Spleen (tissue), 11 donors: ENCODE data around the gene CMIP. TPM values are rescaled to one million over a fixed set of nuclear protein-coding genes. Genes with fewer than 3 reads are reported as not detected.

Experiments used
- DNase-seq: peaks from one replicate; pipeline ENCODE4 v3.0.0-alpha.2; 2020
- H3K27ac ChIP-seq, 8 donors: fragments of 200-600 bp; sonication (generic) in 7 of 8; 1 replicate in 4 of 8; 2 replicates in 4 of 8; pipeline versions ENCODE4 v1.5.0 to v1.8.0; 2016 to 2021; ENCODE audit warnings: inconsistent platforms in 4 of 8, mild to moderate bottlenecking in 4 of 8, moderate library complexity in 1 of 8
- H3K27me3 ChIP-seq, 7 donors: fragments of 200-600 bp; sonication (generic) in 6 of 7; replicated peaks in 1 of 7; 1 replicate in 4 of 7; 2 replicates in 3 of 7; pipeline versions ENCODE4 v1.5.0 to v1.8.0; 2016 to 2021; ENCODE audit warnings: inconsistent platforms in 3 of 7, mild to moderate bottlenecking in 1 of 7
- H3K36me3 ChIP-seq, 6 donors: fragments of 200-600 bp; sonication (generic) in 5 of 6; 1 replicate in 4 of 6; 2 replicates in 2 of 6; pipeline versions ENCODE4 v1.5.0 to v1.8.0; 2016 to 2021; ENCODE audit warnings: inconsistent platforms in 2 of 6
- H3K4me1 ChIP-seq, 6 donors: fragments of 200-600 bp; sonication (generic) in 5 of 6; 1 replicate in 3 of 6; 2 replicates in 3 of 6; pipeline versions ENCODE4 v1.5.0 to v1.8.0; 2016 to 2021; ENCODE audit warnings: inconsistent platforms in 3 of 6
- H3K4me3 ChIP-seq, 8 donors: fragments of 200-600 bp; sonication (generic) in 7 of 8; 1 replicate in 4 of 8; 2 replicates in 4 of 8; pipeline versions ENCODE4 v1.5.0 to v1.8.0; 2016 to 2021; ENCODE audit warnings: inconsistent platforms in 4 of 8, mild to moderate bottlenecking in 4 of 8, moderate library complexity in 2 of 8
- H3K9me3 ChIP-seq, 8 donors: fragments of 200-600 bp; sonication (generic) in 7 of 8; 1 replicate in 4 of 8; 2 replicates in 4 of 8; pipeline versions ENCODE4 v1.5.0 to v1.8.0; 2016 to 2021; ENCODE audit warnings: inconsistent platforms in 4 of 8
- POLR2A ChIP-seq, 3 donors: fragments of 450-650 bp; IDR thresholded peaks; one replicate each; pipeline ENCODE4 v1.5.1; 2017; ENCODE audit warnings: antibody characterized with exemption in 3 of 3, mild to moderate bottlenecking in 1 of 3
- POLR2AphosphoS5 ChIP-seq, 3 donors: sonication (generic); formaldehyde crosslinking; IDR thresholded peaks; one replicate each; pipeline ENCODE4 v1.5.1; 2017; ENCODE audit warnings: antibody characterized with exemption in 3 of 3
- WGBS, 5 donors: extraction: QIAGEN DNeasy Blood & Tissue Kit in 3 of 5; methylation state at CpG; one replicate each; pipeline versions ENCODE4 v1.1.5 to v1.1.7; 2013 to 2018; 5-methylcytosine and 5-hydroxymethylcytosine counted together
- intact Hi-C: fragments of 100-400 bp; cut with DNase I; formaldehyde crosslinking; loops from one replicate; pipeline ENCODE4 v1.15.0; 2023; ENCODE audit warnings: low total_unique reads
- polyA plus RNA-seq, 3 donors: library from polyadenylated mRNA; stranded (reverse); fragments of 200-250 nt; gene quantifications; one replicate each; pipeline ENCODE4 v1.2.1, GENCODE V29; 2013
- total RNA-seq, 7 donors: library from RNA; depleted of rRNA in 3 of 7; stranded (reverse); fragments of >200 nt in 3 of 7; fragmentation: NEBNext Ultra II Directional in 4 of 7; extraction: Animal tissue kit (Norgen Biotek cat#: 25700) in 4 of 7; gene quantifications; one replicate each; pipeline versions ENCODE4 v1.1.0 to v1.2.1, GENCODE V29; 2016 to 2021
- TF ChIP-seq, protein P1 (sequence below), 11 experiments: fragments of 200-600 bp in 7 of 11; fragments of 450-650 bp in 4 of 11; sonication (generic) in 4 of 11; IDR thresholded peaks in 8 of 11; conservative IDR thresholded peaks in 3 of 11; 1 replicate in 7 of 11; 2 replicates in 4 of 11; pipeline versions ENCODE4 v1.4.0 to v1.8.0; 2016 to 2021; ENCODE audit warnings: antibody characterized with exemption in 11 of 11, inconsistent platforms in 4 of 11, mild to moderate bottlenecking in 1 of 11
- donor health status: healthy with polysubstance abuse.
- donor health status: DM: no; HTN: no; CAD: no; lungs with moderate emphysema.
- donor health status: DM: no; HTN: no; CAD: no.
- donor health status: Bipolar disorder and iron deficiency.
- donor health status: healthy.
- donor health status: DM: no; HTN: no; CAD: no.
- donor health status: DM: yes; HTN: yes; CAD: no.

CMIP gene
- total and polyA plus RNA-seq, 10 donors = 6.0 to 107 (median 63.6) TPM

DNA sequence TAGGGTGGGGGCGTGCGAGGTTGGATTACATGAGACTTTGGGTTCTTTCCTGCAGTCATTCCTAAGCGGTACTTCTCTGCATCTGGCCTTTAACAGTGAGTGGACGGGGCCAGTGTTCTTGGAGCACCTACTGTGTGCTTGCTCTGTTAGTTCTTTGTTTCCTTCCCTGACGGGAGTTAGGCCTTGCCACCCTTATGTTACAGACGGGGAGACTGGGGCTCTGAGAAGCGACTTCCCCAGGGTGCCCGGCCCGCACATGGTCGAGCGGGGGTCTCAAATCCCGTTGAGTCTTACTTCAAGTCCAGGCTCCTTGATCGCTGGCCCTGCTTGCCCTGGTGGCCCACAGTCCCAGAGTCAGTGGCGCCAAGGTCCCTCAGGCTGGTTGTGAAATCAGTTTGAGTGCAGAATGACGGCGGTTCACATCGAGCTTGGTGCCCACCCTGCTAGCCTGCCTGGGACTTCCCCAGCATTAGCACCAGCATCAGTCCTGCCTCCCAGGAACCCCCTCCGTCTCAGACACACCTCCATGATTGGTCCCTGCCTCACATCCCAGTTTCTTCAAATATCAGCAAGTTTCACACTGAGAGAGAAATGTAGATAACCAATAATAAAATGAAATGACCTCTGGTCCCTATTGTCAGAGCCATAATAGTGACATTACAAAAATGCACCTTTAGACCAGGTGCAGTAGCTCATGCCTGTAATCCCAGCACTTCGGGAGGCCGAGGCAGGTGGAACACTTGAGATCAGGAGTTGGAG lies 128.0 kb downstream of the CMIP start:
- Histone ChIP-seq H3K9me3 (no peaks in the 10 kb centered on the region), H3K4me3 (no peak overlapping the region), H3K27ac (no peak overlapping the region), H3K4me1 (peaks cover 0 to 43% (median 18%) of the 10 kb centered on the region in 6 donors), H3K27me3 (no peaks in the 10 kb centered on the region), H3K36me3 (peaks cover 0 to 7% (median 0%) of the 10 kb centered on the region in 6 donors)
- TF ChIP-seq, protein P1, sequence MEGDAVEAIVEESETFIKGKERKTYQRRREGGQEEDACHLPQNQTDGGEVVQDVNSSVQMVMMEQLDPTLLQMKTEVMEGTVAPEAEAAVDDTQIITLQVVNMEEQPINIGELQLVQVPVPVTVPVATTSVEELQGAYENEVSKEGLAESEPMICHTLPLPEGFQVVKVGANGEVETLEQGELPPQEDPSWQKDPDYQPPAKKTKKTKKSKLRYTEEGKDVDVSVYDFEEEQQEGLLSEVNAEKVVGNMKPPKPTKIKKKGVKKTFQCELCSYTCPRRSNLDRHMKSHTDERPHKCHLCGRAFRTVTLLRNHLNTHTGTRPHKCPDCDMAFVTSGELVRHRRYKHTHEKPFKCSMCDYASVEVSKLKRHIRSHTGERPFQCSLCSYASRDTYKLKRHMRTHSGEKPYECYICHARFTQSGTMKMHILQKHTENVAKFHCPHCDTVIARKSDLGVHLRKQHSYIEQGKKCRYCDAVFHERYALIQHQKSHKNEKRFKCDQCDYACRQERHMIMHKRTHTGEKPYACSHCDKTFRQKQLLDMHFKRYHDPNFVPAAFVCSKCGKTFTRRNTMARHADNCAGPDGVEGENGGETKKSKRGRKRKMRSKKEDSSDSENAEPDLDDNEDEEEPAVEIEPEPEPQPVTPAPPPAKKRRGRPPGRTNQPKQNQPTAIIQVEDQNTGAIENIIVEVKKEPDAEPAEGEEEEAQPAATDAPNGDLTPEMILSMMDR (IDR thresholded peaks at IDR 0.05 in 8 of 11, conservative IDR thresholded peaks at IDR 0.05 in 3 of 11) = no peak
- TF ChIP-seq POLR2A (IDR thresholded peaks at IDR 0.05) (no peak), POLR2AphosphoS5 (IDR thresholded peaks at IDR 0.05) (no peak)
- intact Hi-C loops = no loop called here
- WGBS, 5 donors = 81 to 93% (median 86%) methylated on average over 18 to 20 of the region's 20 CpGs
- DNase-seq = no peak

DNA sequence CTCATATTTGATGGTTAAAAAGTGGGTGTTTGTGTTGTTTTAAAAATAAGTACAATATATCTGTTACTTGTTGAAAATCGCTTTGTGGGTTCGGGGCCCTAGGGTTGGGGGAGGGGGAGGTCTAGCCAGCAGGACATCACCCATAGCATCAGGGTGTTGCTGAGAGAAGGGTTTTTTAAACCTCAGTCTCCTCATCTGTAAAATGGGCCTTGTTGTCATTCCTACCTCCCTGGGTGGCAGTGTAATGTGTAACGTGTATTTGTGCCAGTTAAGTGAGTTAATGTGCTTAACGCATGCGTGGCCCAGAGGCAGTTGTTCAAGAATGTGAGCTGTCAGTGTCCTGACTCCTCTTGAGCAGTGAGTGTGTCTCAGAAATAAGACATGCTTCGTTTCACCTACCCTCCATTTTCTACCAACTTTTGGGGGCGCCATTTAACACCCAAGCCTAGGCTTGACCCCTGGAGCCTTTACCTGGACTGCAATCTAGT lies 129.0 kb downstream of the CMIP start:
- no peak for DNase-seq
- H3K27ac ChIP-seq = no peak overlapping the region
- H3K27me3 ChIP-seq = no peaks in the 10 kb centered on the region
- peaks cover 0 to 7% (median 0%) of the 10 kb centered on the region in 6 donors for H3K36me3 ChIP-seq
- TF ChIP-seq POLR2AphosphoS5 (IDR thresholded peaks at IDR 0.05) = no peak
- no peak for TF ChIP-seq POLR2A (IDR thresholded peaks at IDR 0.05)
- TF ChIP-seq, protein P1 (IDR thresholded peaks at IDR 0.05 in 8 of 11, conservative IDR thresholded peaks at IDR 0.05 in 3 of 11) = no peak
- H3K4me1 ChIP-seq = peaks cover 0 to 34% (median 11%) of the 10 kb centered on the region in 6 donors
- intact Hi-C loops = no loop called here
- WGBS, 5 donors = 94 to 98% (median 94%) methylated on average over 7 of the region's 7 CpGs
- H3K4me3 ChIP-seq = no peak overlapping the region
- H3K9me3 ChIP-seq = no peaks in the 10 kb centered on the region

DNA sequence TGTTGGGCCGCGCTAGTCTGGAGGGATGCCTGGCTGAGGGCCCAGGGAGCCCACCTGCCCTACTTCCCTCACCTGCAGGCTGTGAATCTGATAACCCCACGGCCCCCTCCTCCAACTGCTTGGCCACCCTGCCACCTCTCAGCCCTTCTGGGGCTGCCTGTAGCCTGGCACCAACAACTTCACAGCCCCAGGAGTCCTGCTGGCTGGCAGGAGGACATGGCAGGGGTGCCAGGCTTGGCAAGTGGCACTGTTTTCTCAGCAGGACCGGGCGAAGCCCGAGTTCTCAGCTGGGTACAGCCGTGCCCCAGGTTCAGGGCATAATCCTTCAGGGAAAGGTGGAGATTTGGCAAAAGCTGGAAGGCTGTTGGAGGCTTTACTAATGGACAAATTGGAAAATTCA lies 129.6 kb downstream of the CMIP start:
- TF ChIP-seq, protein P1 (IDR thresholded peaks at IDR 0.05 in 8 of 11, conservative IDR thresholded peaks at IDR 0.05 in 3 of 11) = no peak
- TF ChIP-seq POLR2AphosphoS5 (IDR thresholded peaks at IDR 0.05) = no peak
- TF ChIP-seq POLR2A (IDR thresholded peaks at IDR 0.05) = no peak
- H3K9me3 ChIP-seq = no peaks in the 10 kb centered on the region
- peaks cover 0 to 28% (median 6%) of the 10 kb centered on the region in 6 donors for H3K4me1 ChIP-seq
- H3K27me3 ChIP-seq = no peaks in the 10 kb centered on the region
- WGBS, 5 donors = 89 to 97% (median 93%) methylated on average over 6 to 7 of the region's 7 CpGs
- no peak overlapping the region for H3K4me3 ChIP-seq
- intact Hi-C loops = no loop called here
- H3K36me3 ChIP-seq = peaks cover 0 to 4% (median 0%) of the 10 kb centered on the region in 6 donors
- no peak overlapping the region for H3K27ac ChIP-seq
- DNase-seq = no peak

DNA sequence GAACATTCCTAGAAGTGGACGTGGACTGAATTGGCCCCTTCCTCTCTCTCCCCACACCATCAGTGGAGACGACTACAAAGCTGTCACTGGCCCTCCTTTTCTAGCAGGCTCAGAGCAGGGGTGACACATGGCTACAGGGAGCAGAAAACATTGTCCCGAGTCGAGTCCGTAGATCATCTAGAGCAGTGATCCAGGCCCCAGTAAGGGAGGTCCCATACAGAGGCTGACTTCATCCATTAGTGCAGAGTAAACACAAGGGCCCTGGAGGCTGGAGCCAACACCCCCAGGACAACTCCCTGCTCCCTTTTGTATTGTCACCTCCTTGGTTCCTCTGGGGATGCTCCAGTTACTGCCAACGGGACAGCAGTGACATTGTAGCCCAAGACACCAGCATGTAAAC lies 130.7 kb downstream of the CMIP start:
- Histone ChIP-seq H3K36me3 (no peaks in the 10 kb centered on the region), H3K4me1 (peaks cover 0 to 23% (median 3%) of the 10 kb centered on the region in 6 donors), H3K4me3 (no peak overlapping the region), H3K27me3 (no peaks in the 10 kb centered on the region), H3K9me3 (no peaks in the 10 kb centered on the region), H3K27ac (no peak overlapping the region)
- no peak for DNase-seq
- TF ChIP-seq, protein P1 (IDR thresholded peaks at IDR 0.05 in 8 of 11, conservative IDR thresholded peaks at IDR 0.05 in 3 of 11) = no peak
- TF ChIP-seq POLR2A (IDR thresholded peaks at IDR 0.05) = no peak
- TF ChIP-seq POLR2AphosphoS5 (IDR thresholded peaks at IDR 0.05) = no peak
- intact Hi-C loops = no loop called here
- 84 to 93% (median 90%) methylated on average over 6 of the region's 6 CpGs for WGBS, 5 donors
